ENCODE results near the gene CAMK2B. TPM values are rescaled to one million over a fixed set of nuclear protein-coding genes. Genes with fewer than 3 reads are reported as not detected.

Gene CAMK2B
- total RNA-seq, 1 experiment from 2014 or later, result 0.34 TPM

DNA sequence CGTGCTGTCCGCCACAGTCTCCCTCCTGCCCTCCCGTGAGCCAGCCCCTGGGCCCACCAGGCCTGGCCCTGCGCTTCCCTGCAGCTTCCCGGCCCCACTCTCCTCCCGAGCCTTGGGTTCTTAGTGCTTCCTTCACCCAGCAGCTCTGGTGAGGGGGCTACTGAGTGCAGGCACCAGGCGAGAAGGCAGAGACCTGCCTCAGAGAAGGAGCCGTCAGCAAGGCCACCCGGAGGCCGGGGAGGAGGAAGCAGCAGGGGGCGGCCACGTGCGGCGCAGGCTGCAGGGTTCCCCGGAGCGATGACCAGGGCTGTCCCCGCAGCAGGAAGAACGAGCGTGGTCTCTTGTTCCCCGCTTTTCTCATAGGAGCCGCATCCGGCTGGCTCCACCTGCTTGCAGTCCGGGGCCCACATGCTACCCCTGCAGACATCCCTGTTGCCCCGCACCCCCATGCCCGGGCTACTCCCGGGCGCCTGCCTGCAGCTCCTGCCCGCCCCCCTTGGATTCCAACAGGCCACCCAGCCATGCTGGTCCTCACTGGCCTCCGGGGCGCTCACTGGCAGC lies 104.1 kb downstream of the CAMK2B start:
- no peaks in the 10 kb centered on the region for H3K27me3 ChIP-seq (ENCODE audit: insufficient read depth, low read length)
- RAD21 ChIA-PET (ENCODE audit: low non-redundant PET in 1 of 2, low total read pairs in 2 of 2, uncharacterized antibody in 2 of 2, unreplicated experiment in 2 of 2), result no interaction called here
- H3K79me2 ChIP-seq (ENCODE audit: insufficient read depth, low read length), result no peaks in the 10 kb centered on the region
- no peak overlapping the region for H3K4me2 ChIP-seq (ENCODE audit: low read length)
- DNase-seq (ENCODE audit: low read depth, low spot score) (no peak), ATAC-seq (no peak)
- TF ChIP-seq ZFX (IDR thresholded peaks at IDR 0.05), result no peak
- no peak for TF ChIP-seq FOSL1 (IDR thresholded peaks at IDR 0.05; ENCODE audit: low read depth)
- no peaks in the 10 kb centered on the region for H3K9me2 ChIP-seq (ENCODE audit: insufficient read depth)
- H3K4me3 ChIP-seq (replicated peaks in 1 of 2; ENCODE audit: low read depth in 1 of 2, low read length in 2 of 2), result no peak overlapping the region
- H3K36me3 ChIP-seq (ENCODE audit: control insufficient read depth in 1 of 2, insufficient read depth in 2 of 2, low read length in 2 of 2), result no peaks in the 10 kb centered on the region
- BruUV-seq (replicated peaks), result no TSS peak
- H3K9ac ChIP-seq (ENCODE audit: low read length), result no peak overlapping the region
- H2AFZ ChIP-seq (ENCODE audit: low read depth, low read length, poor library complexity, severe bottlenecking), result no peak overlapping the region
- no peaks in the 10 kb centered on the region for H3K9me3 ChIP-seq (ENCODE audit: control insufficient read depth in 1 of 2, insufficient read depth in 1 of 2, low read depth in 1 of 2, low read length in 2 of 2)
- H3K27ac ChIP-seq (ENCODE audit: low read depth, low read length), result no peak overlapping the region
- POLR2A ChIA-PET, result no interaction called here
- CTCF ChIA-PET, result no interaction called here
- no peaks in the 10 kb centered on the region for H4K20me1 ChIP-seq (ENCODE audit: insufficient read depth)
- H3K4me1 ChIP-seq (ENCODE audit: control insufficient read depth in 1 of 2, insufficient read depth in 2 of 2, low read length in 2 of 2), result no peaks in the 10 kb centered on the region
- intact Hi-C loops (cut with micrococcal nuclease), result no loop called here

DNA sequence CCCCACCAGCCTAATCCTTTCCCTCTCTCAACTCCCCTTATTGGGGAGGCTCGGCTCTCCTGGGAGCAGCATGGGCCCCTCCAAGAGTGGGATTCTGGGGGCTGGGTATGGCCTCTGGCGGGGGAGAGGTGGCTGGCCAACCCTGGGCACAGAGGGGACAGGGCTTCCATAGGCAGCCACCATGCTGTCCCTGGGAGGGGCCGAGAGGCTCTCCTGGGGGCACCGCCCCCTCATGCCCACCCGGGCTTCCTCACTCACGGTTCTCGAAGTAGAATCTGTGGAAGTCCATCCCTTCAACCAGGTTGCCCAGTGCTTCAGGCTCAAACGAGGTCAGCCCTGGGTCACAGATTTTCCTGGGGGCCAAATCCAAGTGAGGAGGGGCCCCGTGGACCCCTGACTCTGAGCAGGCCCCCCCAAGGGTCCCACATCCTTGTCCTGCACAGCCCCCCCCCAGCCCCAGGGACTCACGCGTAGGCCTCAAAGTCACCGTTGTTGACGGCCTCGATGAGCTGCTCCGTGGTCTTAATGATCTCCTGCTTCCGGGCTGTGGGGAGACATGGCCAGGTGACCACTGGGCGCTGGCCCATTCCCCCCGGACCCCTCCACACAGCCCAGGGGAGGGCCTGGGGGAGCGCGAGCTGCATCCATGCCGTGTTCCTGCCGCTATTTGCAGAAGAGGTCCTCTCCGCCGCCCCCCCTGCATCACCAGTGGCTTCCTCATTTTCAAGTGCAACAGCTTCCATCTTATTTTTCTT lies 104.9 kb downstream of the CAMK2B start:
- POLR2A ChIA-PET, result no interaction called here
- intact Hi-C loops (cut with micrococcal nuclease), result no loop called here
- RAD21 ChIA-PET (ENCODE audit: low non-redundant PET in 1 of 2, low total read pairs in 2 of 2, uncharacterized antibody in 2 of 2, unreplicated experiment in 2 of 2), result no interaction called here
- H3K4me3 ChIP-seq (replicated peaks in 1 of 2; ENCODE audit: low read depth in 1 of 2, low read length in 2 of 2), result no peak overlapping the region
- no peaks in the 10 kb centered on the region for H3K36me3 ChIP-seq (ENCODE audit: control insufficient read depth in 1 of 2, insufficient read depth in 2 of 2, low read length in 2 of 2)
- no peak overlapping the region for H3K4me2 ChIP-seq (ENCODE audit: low read length)
- DNase-seq (ENCODE audit: low read depth, low spot score), result no peak
- H3K27me3 ChIP-seq (ENCODE audit: insufficient read depth, low read length), result no peaks in the 10 kb centered on the region
- no peaks in the 10 kb centered on the region for H3K9me2 ChIP-seq (ENCODE audit: insufficient read depth)
- no peaks in the 10 kb centered on the region for H3K9me3 ChIP-seq (ENCODE audit: control insufficient read depth in 1 of 2, insufficient read depth in 1 of 2, low read depth in 1 of 2, low read length in 2 of 2)
- no peak overlapping the region for H3K27ac ChIP-seq (ENCODE audit: low read depth, low read length)
- H4K20me1 ChIP-seq (ENCODE audit: insufficient read depth), result no peaks in the 10 kb centered on the region
- H3K9ac ChIP-seq (ENCODE audit: low read length), result no peak overlapping the region
- H2AFZ ChIP-seq (ENCODE audit: low read depth, low read length, poor library complexity, severe bottlenecking), result no peak overlapping the region
- H3K4me1 ChIP-seq (ENCODE audit: control insufficient read depth in 1 of 2, insufficient read depth in 2 of 2, low read length in 2 of 2), result no peaks in the 10 kb centered on the region
- BruUV-seq (replicated peaks), result no TSS peak
- TF ChIP-seq JUND (IDR thresholded peaks at IDR 0.05) (no peak), ELF1 (IDR thresholded peaks at IDR 0.05; ENCODE audit: borderline replicate concordance, low read depth) (no peak), EGR1 (IDR thresholded peaks at IDR 0.05; ENCODE audit: low read depth) (no peak), EZH2phosphoT487 (IDR thresholded peaks at IDR 0.05; ENCODE audit: borderline replicate concordance) (no peak), POLR2AphosphoS5 (IDR thresholded peaks at IDR 0.05; ENCODE audit: low read depth, low read length) (no peak), SIN3A (IDR thresholded peaks at IDR 0.05; ENCODE audit: low read depth) (no peak), SP1 (IDR thresholded peaks at IDR 0.05; ENCODE audit: low read depth) (no peak), YY1 (IDR thresholded peaks at IDR 0.05; ENCODE audit: extremely low read depth, insufficient replicate concordance, low read depth, low read length) (no peak), RAD21 (IDR thresholded peaks at IDR 0.05; ENCODE audit: low read depth) (no peak), CEBPB (IDR thresholded peaks at IDR 0.05; ENCODE audit: low read depth) (no peak), FOSL1 (IDR thresholded peaks at IDR 0.05; ENCODE audit: low read depth) (no peak), POLR2A (IDR thresholded peaks at IDR 0.05; ENCODE audit: borderline replicate concordance, extremely low read depth, insufficient read depth, insufficient read length) (no peak)
- TF ChIP-seq, protein P1, sequence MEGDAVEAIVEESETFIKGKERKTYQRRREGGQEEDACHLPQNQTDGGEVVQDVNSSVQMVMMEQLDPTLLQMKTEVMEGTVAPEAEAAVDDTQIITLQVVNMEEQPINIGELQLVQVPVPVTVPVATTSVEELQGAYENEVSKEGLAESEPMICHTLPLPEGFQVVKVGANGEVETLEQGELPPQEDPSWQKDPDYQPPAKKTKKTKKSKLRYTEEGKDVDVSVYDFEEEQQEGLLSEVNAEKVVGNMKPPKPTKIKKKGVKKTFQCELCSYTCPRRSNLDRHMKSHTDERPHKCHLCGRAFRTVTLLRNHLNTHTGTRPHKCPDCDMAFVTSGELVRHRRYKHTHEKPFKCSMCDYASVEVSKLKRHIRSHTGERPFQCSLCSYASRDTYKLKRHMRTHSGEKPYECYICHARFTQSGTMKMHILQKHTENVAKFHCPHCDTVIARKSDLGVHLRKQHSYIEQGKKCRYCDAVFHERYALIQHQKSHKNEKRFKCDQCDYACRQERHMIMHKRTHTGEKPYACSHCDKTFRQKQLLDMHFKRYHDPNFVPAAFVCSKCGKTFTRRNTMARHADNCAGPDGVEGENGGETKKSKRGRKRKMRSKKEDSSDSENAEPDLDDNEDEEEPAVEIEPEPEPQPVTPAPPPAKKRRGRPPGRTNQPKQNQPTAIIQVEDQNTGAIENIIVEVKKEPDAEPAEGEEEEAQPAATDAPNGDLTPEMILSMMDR (IDR thresholded peaks at IDR 0.05 in 2 of 3, conservative IDR thresholded peaks at IDR 0.05 in 1 of 3; ENCODE audit: borderline replicate concordance in 1 of 3, insufficient read depth in 1 of 3, low read depth in 2 of 3, low read length in 2 of 3), result no peak
- H3K79me2 ChIP-seq (ENCODE audit: insufficient read depth, low read length), result no peaks in the 10 kb centered on the region
- ATAC-seq, result no peak
- CTCF ChIA-PET, result no interaction called here
